NCI-H1694 (cell line): ENCODE data around the gene GBGT1.

Experiments
- DNase-seq: peaks from one replicate; lab custom pipeline; 2025; lab: John Stamatoyannopoulos, UW

Gene GBGT1

GRCh38 chr9:133143639-133144141 lies 20.0 kb downstream of the GBGT1 start:
- no peak for DNase-seq

- DNase-seq = no peak
These were observed 20.8 kb downstream of the GBGT1 start for GRCh38 chr9:133142684-133143622.

GRCh38 chr9:133141833-133142595 lies 21.7 kb downstream of the GBGT1 start:
- DNase-seq = no peak

GRCh38 chr9:133140606-133141005 lies 23.1 kb downstream of the GBGT1 start:
- no peak for DNase-seq

- no peak for DNase-seq
These were observed 23.6 kb downstream of the GBGT1 start for GRCh38 chr9:133140174-133140505.

- no peak for DNase-seq
These were observed 24.2 kb downstream of the GBGT1 start for GRCh38 chr9:133139246-133140173.

- no peak for DNase-seq
These were observed 26.1 kb downstream of the GBGT1 start for GRCh38 chr9:133137451-133138231.

- no peak for DNase-seq
These were observed 28.5 kb downstream of the GBGT1 start for GRCh38 chr9:133135146-133135745.

GRCh38 chr9:133134388-133135145 lies 29.1 kb downstream of the GBGT1 start:
- no peak for DNase-seq

- peak; percentile 52 for DNase-seq
These were observed 29.9 kb downstream of the GBGT1 start for GRCh38 chr9:133133681-133134387.

- DNase-seq = no peak
These were observed 31.5 kb downstream of the GBGT1 start for GRCh38 chr9:133132174-133132573.

- no peak for DNase-seq
These were observed 32.2 kb downstream of the GBGT1 start for GRCh38 chr9:133131506-133131905.

GRCh38 chr9:133130685-133131244 lies 32.9 kb downstream of the GBGT1 start:
- no peak for DNase-seq

- no peak for DNase-seq
These were observed 34.5 kb downstream of the GBGT1 start for GRCh38 chr9:133129001-133129795.

- DNase-seq = no peak
These were observed 35.6 kb downstream of the GBGT1 start for GRCh38 chr9:133128152-133128551.

GRCh38 chr9:133127340-133127981 lies 36.3 kb downstream of the GBGT1 start:
- no peak for DNase-seq

GRCh38 chr9:133126697-133127339 lies 36.9 kb downstream of the GBGT1 start:
- DNase-seq = no peak
